ENCODE results near the gene CDH19.

The CDH19 gene, protein sequence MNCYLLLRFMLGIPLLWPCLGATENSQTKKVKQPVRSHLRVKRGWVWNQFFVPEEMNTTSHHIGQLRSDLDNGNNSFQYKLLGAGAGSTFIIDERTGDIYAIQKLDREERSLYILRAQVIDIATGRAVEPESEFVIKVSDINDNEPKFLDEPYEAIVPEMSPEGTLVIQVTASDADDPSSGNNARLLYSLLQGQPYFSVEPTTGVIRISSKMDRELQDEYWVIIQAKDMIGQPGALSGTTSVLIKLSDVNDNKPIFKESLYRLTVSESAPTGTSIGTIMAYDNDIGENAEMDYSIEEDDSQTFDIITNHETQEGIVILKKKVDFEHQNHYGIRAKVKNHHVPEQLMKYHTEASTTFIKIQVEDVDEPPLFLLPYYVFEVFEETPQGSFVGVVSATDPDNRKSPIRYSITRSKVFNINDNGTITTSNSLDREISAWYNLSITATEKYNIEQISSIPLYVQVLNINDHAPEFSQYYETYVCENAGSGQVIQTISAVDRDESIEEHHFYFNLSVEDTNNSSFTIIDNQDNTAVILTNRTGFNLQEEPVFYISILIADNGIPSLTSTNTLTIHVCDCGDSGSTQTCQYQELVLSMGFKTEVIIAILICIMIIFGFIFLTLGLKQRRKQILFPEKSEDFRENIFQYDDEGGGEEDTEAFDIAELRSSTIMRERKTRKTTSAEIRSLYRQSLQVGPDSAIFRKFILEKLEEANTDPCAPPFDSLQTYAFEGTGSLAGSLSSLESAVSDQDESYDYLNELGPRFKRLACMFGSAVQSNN

GRCh38 chr18:66603941-66604627, at the start of gene CDH19:
CDH19 (minus strand) TSS chr18:66604090; CDS start chr18:66572204, 31,886 bp downstream.
- no peak for DNase-seq (ENCODE audit: low read depth in 2 of 2)

GRCh38 chr18:66647671-66648070, 43.8 kb upstream of the CDH19 start:
- no peak for DNase-seq (ENCODE audit: low read depth in 2 of 2)

- DNase-seq (ENCODE audit: low read depth in 2 of 2), result no peak
These were observed 42.7 kb upstream of the CDH19 start for GRCh38 chr18:66646609-66647008.

GRCh38 chr18:66645983-66646382, 42.1 kb upstream of the CDH19 start:
- DNase-seq (ENCODE audit: low read depth in 2 of 2), result no peak

GRCh38 chr18:66641056-66641455, 37.2 kb upstream of the CDH19 start:
- no peak for DNase-seq (ENCODE audit: low read depth in 2 of 2)

- no peak for DNase-seq (ENCODE audit: low read depth in 2 of 2)
These were observed 36.5 kb upstream of the CDH19 start for GRCh38 chr18:66640431-66640830.

DNA sequence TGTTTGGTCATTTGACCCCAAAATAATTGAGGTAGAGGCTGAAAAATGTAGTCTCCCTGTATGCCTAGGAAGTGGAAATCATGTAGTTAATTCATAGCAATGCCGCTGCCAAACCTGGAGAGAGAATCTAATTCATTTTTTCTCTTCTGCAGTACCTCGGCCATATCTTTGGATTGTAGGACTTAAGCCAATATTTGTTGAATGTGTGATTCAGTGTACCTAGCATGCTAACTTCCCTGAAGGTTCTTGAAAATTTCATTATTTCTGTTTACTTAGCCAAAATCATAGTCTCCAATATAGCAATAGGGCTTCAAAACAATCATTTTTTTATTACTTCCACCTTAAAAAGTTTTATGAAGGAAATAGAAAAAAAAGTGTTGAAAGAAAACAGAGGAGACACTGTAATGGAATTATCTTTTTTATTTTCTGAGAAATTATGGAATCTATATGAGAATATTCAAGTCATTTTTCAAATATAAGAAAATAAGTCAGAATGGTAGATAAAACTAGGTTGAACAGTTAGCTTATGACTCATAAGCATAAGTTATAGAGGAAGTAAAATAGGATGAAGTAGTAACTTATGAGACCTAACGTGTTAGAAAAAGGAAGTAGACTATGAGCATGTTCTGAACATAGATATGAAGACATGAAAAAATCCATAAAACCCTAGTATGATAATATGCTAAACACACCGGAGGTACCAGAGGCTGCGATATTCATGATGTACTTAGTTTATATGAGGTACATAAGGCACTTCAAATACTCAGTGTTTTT, 35.2 kb upstream of the CDH19 start:
- DNase-seq (ENCODE audit: low read depth in 2 of 2), result no peak

DNA sequence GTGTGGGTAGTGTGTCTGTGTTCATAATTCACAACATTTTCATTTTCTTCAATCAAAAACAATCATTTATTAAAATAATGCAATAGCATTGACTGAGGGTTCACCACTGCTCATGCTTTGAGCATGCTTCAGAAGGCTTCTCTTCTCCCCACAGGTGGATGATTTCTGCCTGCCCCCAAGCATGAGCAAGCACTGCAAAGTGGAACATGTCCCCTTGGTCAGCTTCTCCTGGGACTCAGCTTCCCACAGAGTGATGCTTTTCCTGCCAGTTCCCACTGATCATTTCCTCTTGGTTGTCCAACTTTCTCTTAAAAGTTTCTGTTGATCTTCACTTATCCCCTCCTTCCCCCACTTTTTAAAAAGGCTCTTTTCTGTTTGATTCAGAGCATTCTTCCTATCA, 31.5 kb upstream of the CDH19 start:
- DNase-seq (ENCODE audit: low read depth in 2 of 2), result no peak

- no peak for DNase-seq (ENCODE audit: low read depth in 2 of 2)
These were observed 28.9 kb upstream of the CDH19 start for GRCh38 chr18:66632756-66633155.

DNA sequence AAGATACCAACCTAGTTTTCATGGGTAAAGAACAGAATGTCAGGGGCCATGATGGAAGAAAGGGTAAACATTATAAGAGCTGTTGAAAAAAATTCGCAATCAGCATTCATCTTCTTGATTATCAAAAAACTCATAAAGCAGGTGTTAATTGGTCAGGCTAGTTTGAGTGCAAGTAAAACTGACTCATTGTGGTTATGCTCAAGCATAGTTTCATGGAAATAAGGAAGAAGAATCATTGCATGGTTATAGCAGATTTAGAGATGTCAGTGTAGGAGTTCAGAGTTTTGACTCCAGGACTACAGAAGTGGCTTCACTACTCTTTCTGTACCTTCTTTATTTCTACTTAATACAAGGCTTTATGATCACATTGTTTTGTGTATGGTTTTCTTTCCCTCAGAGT, 26.9 kb upstream of the CDH19 start:
- no peak for DNase-seq (ENCODE audit: low read depth in 2 of 2)

GRCh38 chr18:66623821-66624220, 19.9 kb upstream of the CDH19 start:
- no peak for DNase-seq (ENCODE audit: low read depth in 2 of 2)

DNA sequence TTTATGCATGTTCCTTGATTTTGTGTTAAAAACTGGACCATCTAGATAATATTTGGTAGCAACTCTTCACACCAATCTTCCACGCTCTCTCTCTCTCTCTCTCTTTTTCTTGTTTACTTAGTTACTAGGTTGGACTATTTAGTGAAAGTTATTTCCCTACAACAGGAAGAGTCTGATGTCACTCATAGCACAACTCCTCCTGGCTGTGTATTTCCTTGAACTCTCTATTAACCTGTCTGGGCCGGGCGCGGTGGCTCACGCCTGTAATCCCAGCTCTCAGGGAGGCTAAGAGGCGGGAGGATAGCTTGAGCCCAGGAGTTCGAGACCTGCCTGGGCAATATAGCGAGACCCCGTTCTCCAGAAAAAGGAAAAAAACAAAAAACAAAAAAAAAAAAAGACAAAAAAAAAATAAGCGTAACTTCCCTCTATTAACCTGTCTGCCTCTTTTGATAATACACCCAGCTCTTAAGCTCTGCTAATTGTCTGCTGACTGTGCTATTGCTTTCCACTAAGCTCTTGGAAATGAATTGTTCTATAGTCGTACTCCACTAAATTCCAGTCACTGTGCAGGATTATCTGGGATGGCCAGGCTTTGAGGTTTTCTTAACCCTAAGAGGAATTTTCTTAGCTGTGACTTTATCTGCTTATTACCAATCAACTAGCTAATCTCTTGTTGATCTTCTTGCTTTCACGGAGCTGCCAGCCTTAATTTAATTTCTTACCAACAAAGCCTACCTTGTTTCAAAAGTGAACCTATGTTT, 18.1 kb upstream of the CDH19 start:
- no peak for DNase-seq (ENCODE audit: low read depth in 2 of 2)

- no peak for DNase-seq (ENCODE audit: low read depth in 2 of 2)
These were observed 12.7 kb upstream of the CDH19 start for GRCh38 chr18:66616523-66616983.

GRCh38 chr18:66615176-66615575, 11.3 kb upstream of the CDH19 start:
- DNase-seq (ENCODE audit: low read depth in 2 of 2), result no peak

DNA sequence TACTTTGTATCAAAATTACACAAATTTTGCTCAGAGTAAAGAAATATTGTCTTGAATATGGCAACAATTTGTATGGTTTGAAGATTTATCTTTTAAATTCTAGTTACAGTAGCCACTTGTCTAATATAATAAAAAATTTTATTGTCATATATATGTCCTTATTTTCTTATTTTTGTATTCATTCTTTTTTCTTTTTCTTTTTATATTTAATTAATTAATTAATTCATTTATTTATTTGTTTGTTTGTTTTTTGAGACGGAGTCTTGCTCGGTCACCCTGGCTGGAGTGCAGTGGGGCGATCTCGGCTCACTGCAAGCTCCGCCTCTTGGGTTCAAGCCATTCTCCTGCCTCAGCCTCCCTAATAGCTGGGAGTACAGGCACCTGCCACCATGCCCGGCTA, 3.7 kb upstream of the CDH19 start:
- DNase-seq (ENCODE audit: low read depth in 2 of 2), result no peak

DNA sequence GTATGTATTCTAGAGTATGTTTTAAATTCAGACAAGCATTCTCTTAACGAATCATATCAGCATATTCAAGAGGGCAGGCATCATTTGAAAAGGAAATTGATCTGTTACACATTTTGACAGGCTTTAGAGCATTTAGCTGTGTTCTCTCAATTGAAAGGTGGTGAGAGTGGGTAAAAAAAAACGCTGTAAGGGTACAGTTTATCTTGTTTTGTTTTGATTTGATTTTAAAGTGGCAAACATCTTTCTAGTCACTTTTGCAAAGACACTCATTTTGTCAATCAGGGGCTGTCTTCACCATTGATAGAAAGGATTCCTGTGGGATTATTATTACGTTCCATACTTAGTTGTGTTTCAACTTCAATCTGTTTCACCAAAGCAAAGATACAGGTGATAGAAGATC, 2.2 kb downstream of the CDH19 start:
- no peak for DNase-seq (ENCODE audit: low read depth in 2 of 2)

DNA sequence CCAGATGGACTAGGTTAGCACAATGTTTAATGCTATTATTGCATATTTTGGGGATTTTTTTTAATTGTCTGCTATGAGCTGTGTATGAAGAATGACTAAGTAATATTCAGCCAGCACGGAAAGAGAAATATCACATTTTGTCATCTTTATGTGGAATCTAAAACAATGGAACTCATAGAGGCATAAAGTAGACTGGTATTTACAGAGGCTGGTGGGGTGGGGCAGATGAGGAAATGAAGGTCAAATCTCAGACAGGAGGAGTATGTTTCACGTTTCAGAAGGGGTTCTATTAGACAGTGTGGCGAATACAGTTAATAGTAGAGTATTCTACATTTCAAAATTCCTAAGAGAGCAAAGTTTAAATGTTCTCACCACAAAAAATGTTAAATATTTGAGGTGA, 4.7 kb downstream of the CDH19 start:
- DNase-seq (ENCODE audit: low read depth in 2 of 2), result no peak

DNA sequence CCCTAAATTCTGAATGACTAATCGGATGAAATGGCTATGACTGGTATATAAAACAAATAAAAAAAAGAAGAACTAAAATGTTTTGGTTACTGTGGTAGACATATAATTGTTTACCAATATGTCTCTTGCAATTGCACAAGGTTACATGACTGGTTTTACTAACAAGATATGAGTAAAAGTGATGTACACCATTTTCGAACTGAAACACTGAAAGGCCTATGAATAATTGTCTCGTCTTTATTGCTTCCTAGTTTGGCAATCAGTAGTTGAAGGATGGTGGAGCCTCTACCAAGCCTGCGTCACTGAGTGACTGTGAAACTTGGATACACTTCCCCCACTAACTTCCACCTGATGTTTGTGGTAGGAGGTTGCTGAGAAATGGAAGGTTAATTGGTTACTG, 16.5 kb downstream of the CDH19 start:
- DNase-seq (ENCODE audit: low read depth in 2 of 2), result no peak

DNA sequence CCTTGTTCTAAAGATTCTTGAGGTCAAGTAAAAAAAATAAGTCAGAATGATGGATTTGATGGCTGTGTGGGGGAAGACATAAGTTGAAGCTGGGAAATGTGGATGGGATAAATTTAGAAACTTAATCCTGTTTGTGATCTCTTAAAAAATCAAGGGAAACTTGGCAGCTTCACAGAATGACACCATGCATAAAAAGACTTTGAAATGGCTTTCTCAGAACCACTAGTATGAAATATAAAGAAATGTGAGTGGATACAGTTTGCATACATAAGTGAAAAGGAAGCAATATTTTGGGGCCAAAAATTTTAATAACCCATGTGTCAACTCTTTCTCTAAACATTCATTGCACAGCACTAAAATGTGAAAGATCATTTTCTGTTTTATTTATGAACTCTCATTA, 21.7 kb downstream of the CDH19 start:
- DNase-seq (ENCODE audit: low read depth in 2 of 2), result no peak

DNA sequence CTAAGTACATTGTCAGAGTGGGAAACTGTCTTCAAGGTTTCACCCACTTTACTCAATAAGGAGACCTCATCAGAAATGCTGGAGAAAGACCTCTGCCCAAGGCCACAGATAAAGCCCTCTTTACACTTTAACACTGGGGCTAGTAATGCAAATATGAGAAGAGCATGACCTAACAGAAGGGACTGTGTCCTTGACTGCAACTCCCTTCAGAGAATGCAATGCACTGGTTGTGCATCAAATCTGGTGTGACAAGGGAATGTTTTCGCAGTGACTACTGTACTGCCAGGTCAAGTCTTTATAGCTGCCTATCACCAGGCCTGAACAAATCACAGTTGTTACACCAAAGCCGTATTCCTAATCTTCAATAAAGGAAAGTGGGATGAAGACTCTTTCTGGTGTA, 28.6 kb downstream of the CDH19 start:
- DNase-seq (ENCODE audit: low read depth in 2 of 2), result no peak

DNA sequence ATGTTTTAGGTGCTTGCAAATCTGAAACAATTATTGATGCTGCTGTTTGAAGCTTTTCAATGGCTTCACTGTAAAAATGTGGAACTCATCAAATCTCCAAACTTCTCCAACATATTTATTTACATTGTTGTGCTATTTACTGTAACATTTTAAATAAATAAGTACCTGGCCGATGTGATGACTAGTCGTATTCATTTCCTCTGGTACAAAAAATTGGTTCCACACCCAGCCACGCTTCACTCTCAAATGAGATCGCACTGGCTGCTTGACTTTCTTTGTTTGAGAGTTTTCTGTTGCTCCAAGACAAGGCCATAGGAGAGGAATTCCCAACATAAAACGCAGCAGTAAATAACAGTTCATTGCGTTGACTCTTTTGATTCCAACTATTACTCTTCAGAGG, 32.0 kb downstream of the CDH19 start:
- DNase-seq (ENCODE audit: low read depth in 2 of 2), result no peak
